Colonic mucosa (tissue), 4 donors: ENCODE data around the gene SH3YL1. TPM values are rescaled to one million over a fixed set of nuclear protein-coding genes. Genes with fewer than 3 reads are reported as not detected.

Experiments used
- DNase-seq: peaks from one replicate; pipeline ENCODE4 v3.0.0-alpha.2; 2020
- H3K27ac ChIP-seq: fragments of 200-600 bp; one replicate; pipeline ENCODE4 v1.8.0; 2021
- H3K27me3 ChIP-seq: fragments of 200-600 bp; one replicate; pipeline ENCODE4 v1.8.0; 2021
- H3K36me3 ChIP-seq: fragments of 200-600 bp; one replicate; pipeline ENCODE4 v1.8.0; 2021
- H3K4me1 ChIP-seq: fragments of 200-600 bp; one replicate; pipeline ENCODE4 v1.8.0; 2021; ENCODE audit warnings: mild to moderate bottlenecking
- H3K4me3 ChIP-seq: fragments of 200-600 bp; one replicate; pipeline ENCODE4 v1.8.0; 2021
- H3K9ac ChIP-seq, 2 donors: one replicate each; pipeline ENCODE4 v1.7.0; 2013; ENCODE audit warnings: control low read depth in 2 of 2, low read depth in 2 of 2, low read length in 2 of 2
- H3K9me3 ChIP-seq: fragments of 200-600 bp; one replicate; pipeline ENCODE4 v1.8.0; 2021
- intact Hi-C: fragments of 100-400 bp; cut with DNase I; formaldehyde crosslinking; loops from one replicate; pipeline ENCODE4 v1.14.1; 2022
- total RNA-seq, 2 donors: library from RNA; stranded (reverse); fragmentation: NEBNext Ultra II Directional in 1 of 2; extraction: Animal tissue kit (Norgen Biotek cat#: 25700) in 1 of 2; gene quantifications; one replicate each; pipeline ENCODE4 v1.2.1, GENCODE V29; 2021
- TF ChIP-seq, protein P1 (sequence below): fragments of 200-600 bp; IDR thresholded peaks from one replicate; pipeline ENCODE4 v1.8.0; 2022; ENCODE audit warnings: antibody characterized with exemption, mild to moderate bottlenecking
- donor health status: healthy.
- donor health status: DM: no; HTN: no; CAD: no.
- donor health status: DM: no; HTN: no; CAD: no.

The SH3YL1 gene
- total RNA-seq, 2 donors from 2014 or later = 116 to 139 TPM

DNA sequence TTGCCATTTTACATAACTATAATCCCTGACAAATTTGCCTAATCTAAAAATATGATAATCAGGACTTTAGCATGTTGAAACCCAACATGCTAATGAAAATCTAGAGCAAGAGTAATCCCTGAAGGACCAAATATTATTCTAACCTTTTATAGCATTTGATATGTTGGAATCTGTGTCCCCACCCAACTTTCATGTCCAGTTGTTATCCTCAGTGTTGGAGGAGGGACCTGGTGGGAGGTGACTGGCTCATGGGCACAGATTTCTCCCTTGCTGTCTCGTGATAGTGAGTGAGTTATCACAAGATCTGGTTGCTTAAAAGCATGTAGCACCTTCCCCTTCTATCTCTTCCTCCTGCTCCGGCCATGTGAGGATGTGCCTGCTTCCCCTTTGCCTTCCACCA, 59.8 kb downstream of the SH3YL1 start:
- Histone ChIP-seq H3K36me3 (no peaks in the 10 kb centered on the region), H3K9ac (no peak overlapping the region), H3K27me3 (no peaks in the 10 kb centered on the region), H3K9me3 (no peaks in the 10 kb centered on the region), H3K4me3 (no peak overlapping the region), H3K4me1 (no peaks in the 10 kb centered on the region), H3K27ac (no peak overlapping the region)
- intact Hi-C loops = no loop called here
- DNase-seq = no peak
- TF ChIP-seq, protein P1, sequence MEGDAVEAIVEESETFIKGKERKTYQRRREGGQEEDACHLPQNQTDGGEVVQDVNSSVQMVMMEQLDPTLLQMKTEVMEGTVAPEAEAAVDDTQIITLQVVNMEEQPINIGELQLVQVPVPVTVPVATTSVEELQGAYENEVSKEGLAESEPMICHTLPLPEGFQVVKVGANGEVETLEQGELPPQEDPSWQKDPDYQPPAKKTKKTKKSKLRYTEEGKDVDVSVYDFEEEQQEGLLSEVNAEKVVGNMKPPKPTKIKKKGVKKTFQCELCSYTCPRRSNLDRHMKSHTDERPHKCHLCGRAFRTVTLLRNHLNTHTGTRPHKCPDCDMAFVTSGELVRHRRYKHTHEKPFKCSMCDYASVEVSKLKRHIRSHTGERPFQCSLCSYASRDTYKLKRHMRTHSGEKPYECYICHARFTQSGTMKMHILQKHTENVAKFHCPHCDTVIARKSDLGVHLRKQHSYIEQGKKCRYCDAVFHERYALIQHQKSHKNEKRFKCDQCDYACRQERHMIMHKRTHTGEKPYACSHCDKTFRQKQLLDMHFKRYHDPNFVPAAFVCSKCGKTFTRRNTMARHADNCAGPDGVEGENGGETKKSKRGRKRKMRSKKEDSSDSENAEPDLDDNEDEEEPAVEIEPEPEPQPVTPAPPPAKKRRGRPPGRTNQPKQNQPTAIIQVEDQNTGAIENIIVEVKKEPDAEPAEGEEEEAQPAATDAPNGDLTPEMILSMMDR = no peak

DNA sequence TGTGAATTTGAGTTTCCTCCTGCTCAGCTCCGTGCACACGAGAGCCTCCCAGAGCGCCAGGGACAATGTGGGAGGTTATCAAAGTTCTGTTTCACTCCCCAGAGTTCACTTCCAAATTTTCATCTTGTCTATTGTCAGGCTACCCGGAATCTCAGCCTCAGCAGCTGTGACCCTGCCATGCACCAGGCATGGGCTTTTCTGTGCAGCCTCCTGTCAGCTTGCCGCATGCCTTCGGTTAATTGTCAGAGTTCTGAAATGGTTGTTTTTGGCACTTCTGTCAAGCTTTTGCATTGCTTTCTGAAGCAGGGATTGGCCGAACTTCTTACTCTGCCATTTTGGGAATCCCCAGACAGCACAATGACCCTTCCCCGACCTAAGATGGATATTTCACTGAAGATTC, 60.4 kb downstream of the SH3YL1 start:
- no peaks in the 10 kb centered on the region for H3K36me3 ChIP-seq
- H3K27ac ChIP-seq = no peak overlapping the region
- intact Hi-C loops = no loop called here
- H3K9me3 ChIP-seq = no peaks in the 10 kb centered on the region
- TF ChIP-seq, protein P1 = no peak
- no peak overlapping the region for H3K4me3 ChIP-seq
- H3K27me3 ChIP-seq = no peaks in the 10 kb centered on the region
- no peak overlapping the region for H3K9ac ChIP-seq
- no peak for DNase-seq
- H3K4me1 ChIP-seq = no peaks in the 10 kb centered on the region

DNA sequence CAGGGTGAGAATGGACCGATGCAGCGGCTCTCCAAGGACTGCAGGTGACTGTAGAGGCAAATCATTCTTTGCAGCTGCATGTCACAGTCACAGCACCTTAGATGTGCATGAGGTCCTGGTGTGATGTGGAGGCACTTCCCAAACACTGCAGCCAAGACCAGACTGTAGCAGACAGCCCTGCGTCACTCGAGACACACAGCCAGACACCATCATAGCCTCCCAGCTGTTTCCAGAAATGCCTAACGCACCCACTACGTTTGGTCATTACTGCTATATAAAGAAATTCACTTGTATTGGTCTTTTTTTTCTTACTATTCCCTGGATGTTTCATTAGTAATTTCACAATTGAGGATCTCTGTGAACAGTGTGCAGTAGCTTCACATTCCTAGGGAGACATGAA, 60.9 kb downstream of the SH3YL1 start:
- no peaks in the 10 kb centered on the region for H3K36me3 ChIP-seq
- no peak overlapping the region for H3K4me3 ChIP-seq
- no peak for DNase-seq

DNA sequence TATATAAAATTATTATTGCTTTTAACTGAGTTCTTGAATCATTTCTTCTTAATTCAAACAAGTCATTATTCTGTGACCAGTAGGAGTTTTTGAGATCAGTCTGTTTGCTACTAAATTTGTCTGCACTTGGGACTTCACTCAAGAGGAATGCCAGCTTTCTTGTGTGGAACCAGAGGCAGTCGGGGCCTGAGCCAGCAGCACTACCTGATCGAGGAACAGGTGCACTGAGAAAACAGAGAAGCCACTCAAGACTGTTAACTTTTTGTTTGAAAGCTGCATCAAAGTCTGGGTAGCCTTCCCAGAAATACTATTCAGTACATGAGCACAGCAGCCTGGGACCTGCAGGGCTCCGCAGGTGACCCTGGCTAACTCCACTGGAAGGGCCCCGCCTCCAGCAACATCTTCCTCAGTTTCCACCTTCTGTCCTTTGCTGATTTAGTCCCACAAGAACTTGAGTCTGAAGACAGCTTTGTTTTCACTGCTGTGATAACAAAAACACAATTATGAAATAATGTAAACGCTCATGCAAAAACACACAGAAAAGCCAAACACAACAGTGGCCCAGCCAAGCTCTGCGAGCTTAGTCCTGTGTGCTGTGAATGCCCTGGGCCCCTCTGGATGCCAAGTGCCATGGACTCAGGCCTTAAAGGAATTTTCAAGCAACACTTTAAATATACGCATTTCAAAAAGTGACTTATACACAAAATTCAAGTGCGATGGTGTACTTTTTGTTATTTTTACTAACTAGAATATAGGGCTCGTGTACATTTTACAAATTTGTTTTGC, 62.0 kb downstream of the SH3YL1 start:
- TF ChIP-seq, protein P1 = no peak

More for the DNA sequence above, 60.9 kb downstream of the SH3YL1 start:
- Histone ChIP-seq H3K4me1 (no peaks in the 10 kb centered on the region), H3K9ac (no peak overlapping the region), H3K27me3 (no peaks in the 10 kb centered on the region), H3K27ac (no peak overlapping the region), H3K9me3 (no peaks in the 10 kb centered on the region)
- TF ChIP-seq, protein P1 = no peak
- intact Hi-C loops = no loop called here

DNA sequence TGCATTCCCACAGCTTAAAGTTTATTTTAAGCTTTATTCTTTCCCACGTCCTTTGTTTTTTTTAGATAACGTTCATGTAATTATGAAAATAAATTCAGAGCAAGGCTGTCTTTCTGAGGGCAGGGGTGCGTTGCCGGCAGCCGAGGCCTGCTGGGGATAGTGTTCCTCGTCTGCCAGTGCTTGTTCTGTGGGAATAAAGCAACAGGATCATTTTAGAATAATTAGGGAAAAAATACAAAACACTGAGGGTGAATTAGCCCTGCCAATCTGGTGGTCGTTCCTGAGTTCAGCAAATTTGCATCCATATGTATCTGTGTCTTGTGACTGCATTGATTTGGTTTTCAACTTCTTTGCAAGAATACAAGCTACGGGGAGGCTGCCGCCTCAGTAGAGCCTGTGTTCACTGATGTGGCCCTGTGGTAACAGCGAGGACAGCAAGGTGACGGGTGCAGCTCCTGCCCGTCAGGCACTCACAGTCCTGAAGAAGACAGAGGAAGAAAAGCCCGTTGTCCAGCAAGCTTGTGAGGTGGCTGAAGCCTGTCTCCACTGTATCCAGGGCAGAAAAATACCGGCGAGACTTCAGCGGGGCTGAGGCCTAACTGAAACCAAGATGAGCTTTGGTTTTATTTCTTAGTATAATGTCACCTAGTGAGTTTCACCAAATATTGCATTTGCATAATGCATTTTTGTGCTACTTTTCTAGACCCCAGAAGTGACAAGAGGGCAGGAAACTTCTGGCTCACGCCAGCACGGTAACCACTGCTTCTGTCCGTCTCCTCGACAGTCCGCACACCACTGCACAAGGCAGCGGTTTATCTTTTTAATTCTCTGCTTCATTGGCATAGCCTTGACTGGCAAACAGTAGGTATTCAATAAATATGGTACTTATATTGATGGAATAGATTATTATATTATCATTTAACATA, 64.5 kb downstream of the SH3YL1 start:
- no peak for DNase-seq
- intact Hi-C loops = no loop called here

More for the DNA sequence above, 62.0 kb downstream of the SH3YL1 start:
- Histone ChIP-seq H3K36me3 (no peaks in the 10 kb centered on the region), H3K9ac (no peak overlapping the region), H3K27ac (no peak overlapping the region), H3K4me1 (no peaks in the 10 kb centered on the region), H3K4me3 (no peak overlapping the region), H3K9me3 (no peaks in the 10 kb centered on the region), H3K27me3 (no peaks in the 10 kb centered on the region)
- intact Hi-C loops = no loop called here
- DNase-seq = no peak

More for the DNA sequence above, 64.5 kb downstream of the SH3YL1 start:
- H3K9ac ChIP-seq = no peak overlapping the region
- no peaks in the 10 kb centered on the region for H3K9me3 ChIP-seq
- H3K27me3 ChIP-seq = no peaks in the 10 kb centered on the region
- no peaks in the 10 kb centered on the region for H3K36me3 ChIP-seq
- no peak overlapping the region for H3K4me3 ChIP-seq
- no peak overlapping the region for H3K27ac ChIP-seq
- no peaks in the 10 kb centered on the region for H3K4me1 ChIP-seq
- TF ChIP-seq, protein P1 = no peak
